Amniotic epithelial cell (primary cell): ENCODE measurements around the gene ABCC8.

Experiments used
- DNase-seq: peaks from one replicate; pipeline ENCODE4 v3.0.0-alpha.2; 2010; ENCODE audit warnings: low read depth

The ABCC8 gene

DNA sequence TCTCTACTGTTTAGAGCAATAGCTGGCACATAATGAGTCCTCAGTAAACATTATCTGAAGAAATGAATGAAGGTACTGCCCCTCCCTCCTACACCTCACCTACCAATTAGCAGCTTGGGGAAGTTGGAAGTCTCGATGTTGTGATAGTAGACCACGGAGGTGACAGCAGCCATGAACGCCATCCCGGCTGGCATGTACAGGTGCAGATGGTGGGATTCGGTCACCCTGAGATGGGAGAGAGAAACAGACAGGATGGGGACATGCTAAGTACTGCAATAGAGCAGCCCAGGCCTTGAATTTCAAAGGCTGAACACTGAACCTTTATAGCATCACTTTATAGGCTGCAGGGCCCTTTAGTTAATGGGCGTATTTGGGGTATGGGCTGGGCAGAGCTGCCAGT is 6.6 kb downstream of the ABCC8 start:
- DNase-seq: no peak

DNA sequence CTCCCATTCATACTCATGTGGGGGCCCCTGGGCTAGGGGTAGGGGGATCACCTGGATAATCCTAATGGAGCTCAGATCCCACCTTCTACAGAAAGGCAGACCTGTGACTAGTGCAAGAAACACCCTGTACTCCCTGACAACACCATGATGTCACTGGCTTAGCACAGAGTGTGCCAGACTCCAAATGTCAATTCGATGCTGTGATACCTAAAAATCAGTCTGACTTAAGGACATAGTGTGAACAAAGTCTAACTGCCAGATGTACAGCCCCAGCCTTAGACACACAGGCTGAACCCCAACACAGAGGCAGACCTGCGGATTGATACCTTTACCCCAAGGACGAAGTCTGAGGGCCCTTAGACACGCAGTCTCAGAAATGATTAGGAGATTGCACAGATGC is 8.5 kb downstream of the ABCC8 start:
- no peak for DNase-seq

DNA sequence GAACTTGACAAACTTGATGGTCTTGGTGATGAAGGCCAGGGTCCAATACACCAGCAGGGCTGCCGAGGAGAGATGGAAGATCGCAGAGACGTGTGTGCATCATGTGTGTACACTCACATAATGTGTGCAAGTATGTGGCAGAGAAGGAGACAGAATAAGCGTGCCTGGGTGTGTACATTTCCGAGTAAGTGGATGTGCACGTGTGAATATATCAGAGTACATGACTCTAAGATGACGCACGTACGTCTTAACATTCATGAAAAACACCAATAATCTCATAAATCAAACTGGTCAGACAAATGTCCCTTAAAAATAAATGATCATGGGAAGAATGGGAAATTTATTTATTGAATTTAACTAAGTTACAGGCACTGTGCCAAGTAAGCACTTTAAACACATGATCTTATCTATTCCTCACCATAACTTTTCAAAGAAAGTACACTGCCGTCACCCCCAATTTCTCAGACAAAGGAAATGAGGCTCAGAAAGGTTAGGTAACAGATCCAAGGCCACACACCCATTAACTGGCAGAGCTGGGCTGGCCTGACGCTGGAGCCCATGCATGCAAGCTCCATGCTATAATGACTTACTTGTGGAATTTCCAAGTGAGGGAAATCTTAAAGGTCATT is 13.0 kb downstream of the ABCC8 start:
- DNase-seq: no peak

DNA sequence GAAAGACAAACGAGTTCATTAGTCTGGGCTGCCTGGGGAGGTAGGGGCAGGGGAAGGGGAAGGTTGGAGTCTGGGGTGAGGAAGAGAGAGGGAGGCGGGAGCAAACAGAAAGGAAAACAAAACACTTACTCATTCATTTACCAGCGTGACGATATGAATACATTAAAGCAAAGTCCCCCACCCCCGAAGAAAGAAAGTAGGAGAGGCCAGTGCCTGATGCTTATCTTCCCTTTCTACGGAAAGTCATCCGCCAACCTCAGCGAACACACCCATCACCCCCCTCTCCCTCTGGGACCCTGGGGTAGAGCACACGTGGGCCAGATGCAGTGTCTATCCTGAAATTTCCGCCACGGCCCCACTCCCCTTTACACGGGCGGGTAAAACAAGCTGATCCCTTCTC is 13.7 kb downstream of the ABCC8 start:
- no peak for DNase-seq

DNA sequence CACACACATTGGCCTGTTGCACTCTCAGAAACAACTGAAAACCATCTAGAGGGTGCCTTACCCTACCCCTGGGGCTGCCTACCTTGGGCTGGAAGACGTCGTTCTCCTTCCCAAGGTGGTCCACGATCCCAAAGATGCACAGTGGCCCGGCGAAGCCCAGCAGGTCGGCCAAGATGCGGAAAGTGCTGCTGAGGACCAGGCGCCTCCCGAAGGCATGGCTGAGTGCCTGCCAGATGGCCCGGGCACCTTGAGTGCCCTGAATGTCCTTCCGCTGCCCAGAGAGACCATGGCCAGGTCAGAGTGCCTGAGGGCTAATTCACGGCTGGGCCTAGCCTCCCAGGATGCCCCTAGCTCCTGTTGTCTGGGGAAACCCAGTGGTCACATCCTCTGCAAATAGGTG is 16.2 kb downstream of the ABCC8 start:
- no peak for DNase-seq

DNA sequence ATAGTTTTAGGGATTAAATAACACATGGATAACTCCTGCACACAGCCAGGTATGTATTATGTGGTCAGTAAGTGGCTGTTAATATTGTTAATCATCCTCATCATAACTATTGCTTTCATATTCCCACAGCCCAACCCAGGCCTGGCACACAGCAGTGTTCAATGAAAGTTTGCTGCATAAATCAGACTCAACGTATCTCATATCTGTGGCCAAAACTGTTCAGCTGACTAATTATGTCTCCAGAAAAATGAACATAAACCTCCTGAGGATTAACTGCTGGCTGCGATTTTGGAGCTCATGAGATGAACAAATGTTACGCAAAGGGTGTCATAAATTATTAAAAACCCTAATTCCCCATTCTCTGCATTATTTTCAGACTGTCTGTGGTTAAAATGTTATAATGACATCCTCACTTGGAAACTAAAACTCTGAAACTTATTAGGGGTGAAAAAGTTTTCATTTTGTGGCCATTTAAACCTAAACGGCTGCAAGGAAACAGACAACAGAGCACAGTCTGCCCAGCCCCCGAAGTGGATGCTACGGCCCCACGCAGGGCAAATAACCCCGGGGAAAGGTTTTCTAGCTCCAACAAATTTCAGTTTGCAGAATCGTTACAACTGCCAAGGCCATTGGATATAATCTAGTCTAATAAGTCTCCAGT is 17.3 kb downstream of the ABCC8 start:
- DNase-seq: peak; percentile 19

DNA sequence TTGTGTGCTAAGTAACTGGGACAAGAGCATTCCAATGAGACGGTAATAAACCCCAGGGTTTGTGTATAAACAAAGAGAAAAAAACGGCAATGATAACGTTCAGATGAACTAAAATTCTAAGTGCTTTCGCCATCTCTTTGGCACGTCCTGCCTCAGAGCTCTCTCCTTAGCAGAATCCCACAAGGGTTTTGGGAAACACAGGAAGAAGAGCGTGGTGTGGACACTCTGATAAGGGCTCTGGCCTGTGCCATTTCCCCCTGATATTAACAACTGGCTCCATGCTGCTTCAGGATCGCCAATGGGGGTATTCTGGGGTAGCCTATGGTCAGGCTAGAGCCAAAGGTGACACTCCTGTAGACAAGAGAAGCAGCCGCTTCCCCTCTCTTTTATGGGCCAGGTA is 18.4 kb downstream of the ABCC8 start:
- DNase-seq: peak; percentile 9

DNA sequence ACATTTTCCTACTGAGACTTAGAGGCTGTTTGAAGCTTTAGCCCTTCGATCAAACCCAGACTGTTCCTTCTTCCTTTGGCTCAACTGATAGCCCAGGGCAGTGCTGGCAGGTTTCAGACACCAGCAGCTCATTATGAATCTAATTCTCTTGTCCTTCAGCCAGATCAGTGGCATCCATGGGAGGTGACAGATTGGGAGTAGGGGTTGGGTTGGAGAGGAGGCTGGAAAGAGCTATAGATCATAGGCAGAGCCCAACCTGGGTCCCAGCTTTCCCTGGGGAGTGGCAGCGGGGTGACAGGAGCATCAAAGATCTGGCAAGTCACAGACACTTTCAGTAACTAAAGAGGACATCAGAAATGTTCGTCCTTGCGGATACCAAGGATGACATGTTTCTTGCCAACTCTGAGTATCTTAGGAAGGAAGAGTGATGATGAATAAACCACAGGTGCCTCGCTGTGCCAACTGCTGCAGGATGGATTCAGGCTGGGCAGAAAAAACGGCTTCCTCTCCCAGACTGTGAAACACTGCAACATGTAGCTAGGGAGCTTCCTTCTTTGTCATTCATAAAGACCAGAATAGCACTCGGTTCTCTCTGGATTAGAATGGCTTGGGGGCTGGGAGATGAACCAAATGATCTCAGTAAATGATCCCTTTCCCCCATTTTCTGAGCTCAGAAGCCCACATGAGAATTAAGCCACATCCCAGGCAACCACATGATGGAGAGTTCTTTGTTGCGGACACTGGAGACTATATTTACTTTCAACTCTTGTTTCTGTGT is 19.1 kb downstream of the ABCC8 start:
- no peak for DNase-seq

DNA sequence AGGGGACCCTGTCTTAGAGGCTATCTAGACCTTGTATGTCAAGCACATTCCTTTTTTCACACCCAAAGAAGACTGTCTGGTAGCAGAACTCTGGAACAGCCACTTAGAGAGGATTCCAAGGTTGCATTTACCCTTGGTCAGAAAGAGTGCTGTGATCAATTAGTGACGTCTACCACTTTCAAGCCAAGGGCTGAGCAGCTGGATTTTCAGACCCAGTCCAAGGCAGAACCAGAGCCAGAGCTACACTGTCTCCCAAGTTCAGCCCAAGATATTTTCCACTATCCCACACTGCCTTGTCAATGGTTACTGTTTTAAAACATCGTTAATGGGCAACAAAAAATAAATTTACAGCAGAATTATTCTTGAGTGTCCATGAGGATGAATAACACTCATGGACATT is 24.0 kb downstream of the ABCC8 start:
- no peak for DNase-seq

DNA sequence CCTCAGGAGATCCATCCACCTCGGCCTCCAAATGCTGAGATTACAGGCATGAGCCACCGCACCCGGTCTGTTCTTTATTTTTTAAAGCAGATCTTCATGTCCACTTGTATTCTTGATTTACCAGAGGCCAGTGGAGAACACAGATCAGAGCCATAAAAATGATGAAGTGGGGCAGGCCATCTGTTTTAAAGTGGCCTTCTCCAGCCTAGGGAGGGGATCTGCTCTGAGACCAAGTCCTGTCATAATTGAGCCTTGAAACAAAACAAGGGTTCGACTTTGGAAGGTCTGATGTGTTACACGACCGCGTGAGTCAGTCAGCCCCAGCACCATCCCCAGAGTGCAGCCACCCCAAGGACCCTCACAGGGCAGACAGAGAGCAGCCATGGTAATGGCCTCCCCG is 27.5 kb downstream of the ABCC8 start:
- DNase-seq: no peak

DNA sequence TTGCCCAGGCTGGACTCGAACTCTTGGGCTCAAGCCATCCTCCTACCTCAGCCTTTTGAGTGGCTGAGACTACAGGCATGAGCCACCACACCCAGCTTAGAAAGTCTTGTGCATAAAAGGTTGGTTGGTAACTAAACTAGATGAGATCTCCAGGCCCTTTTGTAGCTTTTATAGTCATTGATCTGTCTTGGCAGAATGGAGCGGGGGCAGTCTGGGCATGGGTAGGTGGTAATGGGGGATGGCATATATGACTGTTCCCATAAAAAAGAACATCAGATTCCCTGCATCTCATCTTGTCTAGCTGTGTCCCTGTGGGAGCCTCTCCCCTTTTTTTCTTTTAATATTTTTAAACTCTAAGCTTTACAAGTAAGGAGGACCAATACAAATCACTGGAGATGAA is 30.2 kb downstream of the ABCC8 start:
- no peak for DNase-seq

DNA sequence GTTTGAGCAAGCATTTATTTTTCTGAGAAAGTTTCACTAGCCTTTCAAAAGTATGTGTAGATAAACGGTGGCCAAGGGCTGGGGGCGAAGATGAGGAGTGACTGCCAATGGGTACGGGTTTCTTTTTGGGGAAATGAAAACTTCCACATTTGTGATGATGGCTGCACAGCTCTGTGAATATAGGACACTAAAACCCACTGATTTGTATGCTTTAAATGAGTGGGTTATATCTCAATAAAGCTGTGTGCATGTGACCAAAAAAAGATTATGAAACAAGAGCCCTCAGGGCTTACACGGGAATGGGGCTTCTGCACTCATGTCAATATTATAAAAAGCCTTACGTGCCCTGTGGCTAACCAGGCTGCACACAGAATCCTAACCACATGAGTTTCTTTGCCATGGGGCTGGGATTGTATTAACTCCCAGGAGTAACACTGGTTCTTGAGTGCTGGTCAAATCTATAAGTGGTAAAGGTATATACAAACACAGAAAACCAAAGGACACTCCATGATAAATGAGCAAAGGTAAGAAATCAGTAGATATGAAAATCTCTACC is 31.3 kb downstream of the ABCC8 start:
- DNase-seq: no peak

DNA sequence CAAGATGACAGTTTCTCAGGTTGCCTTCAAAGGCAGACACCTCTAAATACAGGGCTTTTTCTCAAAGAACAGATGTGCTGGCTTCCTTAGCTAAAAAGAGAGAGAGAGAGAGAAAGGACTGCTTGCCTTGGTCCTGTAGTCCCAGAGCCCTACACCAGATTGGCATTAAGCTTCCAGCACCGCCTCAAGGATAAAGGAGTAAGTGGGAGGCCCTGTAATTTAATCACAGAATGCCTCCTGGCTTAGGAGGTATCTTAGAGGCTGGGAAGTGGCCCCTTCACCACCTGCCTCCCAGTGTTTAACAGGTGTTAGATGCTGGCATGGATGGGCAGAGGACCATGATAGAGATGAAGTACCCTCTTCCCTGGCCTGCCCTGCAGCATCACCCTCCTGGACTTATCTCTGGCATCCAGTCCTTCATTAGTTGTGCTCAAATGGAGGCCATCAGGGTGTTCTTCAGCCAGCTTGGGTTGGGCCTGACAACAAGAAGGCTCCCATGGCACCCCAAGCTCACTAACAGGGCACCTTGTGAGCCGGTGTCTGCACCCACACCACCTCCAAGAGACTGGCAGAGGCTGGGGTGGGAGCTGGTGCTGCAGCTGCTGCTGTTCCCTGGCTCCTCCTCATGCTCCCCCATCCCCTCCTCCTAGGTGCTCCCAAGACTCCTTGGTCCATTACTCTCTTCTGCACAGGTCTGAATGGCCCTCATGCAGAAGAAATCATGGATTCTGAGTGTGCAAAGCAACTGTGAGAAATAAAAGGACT is 32.5 kb downstream of the ABCC8 start:
- DNase-seq: no peak

DNA sequence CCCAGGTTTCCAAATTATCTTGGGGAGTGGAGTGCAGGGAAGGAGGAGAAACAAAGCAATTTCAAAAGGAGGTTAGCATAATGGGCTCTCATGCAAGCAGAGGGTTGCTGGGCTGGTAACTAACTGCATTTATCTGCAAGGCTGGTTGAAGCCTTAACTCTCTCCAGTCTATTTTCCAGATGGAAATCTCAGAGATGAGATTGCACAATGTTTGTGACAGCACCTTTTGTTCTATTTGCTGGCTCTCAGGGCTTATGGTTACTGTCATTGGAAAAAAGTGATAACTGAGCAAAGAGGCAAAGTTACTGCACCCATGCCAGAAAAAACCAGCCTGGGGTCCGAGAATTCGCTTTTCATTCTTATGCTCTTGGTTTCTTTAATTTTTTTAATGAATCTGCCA is 33.2 kb downstream of the ABCC8 start:
- peak; percentile 18 for DNase-seq

DNA sequence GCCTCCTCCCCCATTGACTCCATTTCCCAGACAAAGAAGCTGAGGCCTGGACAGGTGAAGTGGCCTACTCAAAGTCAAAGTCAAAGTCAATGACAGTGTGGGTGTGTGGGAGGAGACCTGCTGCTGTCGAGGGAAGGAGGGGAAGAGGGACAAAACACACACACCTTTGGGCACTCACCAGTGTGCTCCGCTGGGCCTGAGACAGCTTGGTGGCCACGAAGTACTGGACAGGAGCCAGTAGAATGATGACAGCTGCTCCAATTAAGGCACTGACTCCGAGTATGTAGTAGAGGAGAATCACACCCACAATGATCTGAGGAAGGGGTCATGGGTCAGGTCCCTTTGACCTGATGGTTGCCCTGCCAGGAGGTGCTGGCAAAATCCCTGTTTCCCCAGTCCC is 33.6 kb downstream of the ABCC8 start:
- no peak for DNase-seq

DNA sequence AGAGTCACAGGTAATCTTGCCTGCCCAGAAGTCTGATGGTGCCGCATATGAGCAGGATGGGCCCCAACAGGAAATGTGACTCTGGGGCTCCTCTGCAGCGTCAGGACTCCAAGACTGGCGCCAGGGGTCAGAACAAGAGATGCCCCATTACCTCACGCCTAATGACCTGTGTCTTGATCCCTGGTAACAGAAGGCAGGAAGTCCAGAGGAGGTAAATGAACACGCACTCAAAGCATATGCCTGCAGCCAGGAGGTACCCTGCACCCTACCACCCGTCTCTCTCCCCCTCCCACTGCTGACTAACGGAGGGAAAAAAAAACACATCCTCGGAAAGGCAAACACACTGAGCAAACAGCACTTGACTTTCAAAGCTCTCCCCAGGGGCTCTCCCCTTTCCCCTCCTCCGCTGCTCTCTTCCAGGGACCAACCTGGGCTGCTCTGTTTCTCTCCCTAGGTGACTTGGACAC is 37.3 kb downstream of the ABCC8 start:
- DNase-seq: no peak

DNA sequence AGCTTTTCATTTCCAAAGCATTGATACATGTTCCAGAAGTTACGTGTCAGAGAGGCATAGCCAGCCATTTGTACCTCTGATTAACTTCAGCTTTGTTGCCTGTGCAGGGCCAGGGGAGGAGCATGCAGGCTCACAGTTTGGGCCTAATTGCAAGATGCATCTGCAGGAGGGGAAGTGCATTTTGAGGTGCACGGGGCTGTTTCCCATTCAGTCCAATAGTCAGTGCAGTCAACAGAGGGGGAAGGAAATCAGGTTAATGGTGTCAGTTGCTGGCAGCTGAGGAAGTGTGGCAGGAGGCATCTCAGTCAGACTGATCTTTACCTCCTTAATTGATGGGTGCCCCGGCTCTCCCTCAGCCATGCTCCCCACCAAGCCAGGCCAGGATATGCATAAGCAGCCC is 39.3 kb downstream of the ABCC8 start:
- DNase-seq: no peak

DNA sequence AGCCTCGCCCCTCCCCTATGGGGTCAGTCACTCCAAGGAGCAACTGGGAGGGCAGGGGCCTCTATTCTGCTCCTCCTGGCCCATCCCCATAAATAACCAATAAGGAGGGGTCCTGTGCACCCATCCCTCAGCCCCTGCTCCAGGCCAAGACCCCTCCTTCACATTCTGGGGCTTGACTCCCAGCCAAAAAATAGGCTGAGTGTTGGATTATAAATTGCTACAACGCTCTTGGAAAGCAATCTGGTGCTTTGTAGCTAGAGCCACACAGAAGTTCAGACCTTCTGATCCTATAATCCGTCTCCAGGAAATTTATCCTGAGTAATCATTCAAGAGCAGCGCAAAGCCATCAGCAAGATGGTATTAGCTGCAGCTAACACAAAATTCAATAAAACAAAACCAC is 42.5 kb downstream of the ABCC8 start:
- no peak for DNase-seq

DNA sequence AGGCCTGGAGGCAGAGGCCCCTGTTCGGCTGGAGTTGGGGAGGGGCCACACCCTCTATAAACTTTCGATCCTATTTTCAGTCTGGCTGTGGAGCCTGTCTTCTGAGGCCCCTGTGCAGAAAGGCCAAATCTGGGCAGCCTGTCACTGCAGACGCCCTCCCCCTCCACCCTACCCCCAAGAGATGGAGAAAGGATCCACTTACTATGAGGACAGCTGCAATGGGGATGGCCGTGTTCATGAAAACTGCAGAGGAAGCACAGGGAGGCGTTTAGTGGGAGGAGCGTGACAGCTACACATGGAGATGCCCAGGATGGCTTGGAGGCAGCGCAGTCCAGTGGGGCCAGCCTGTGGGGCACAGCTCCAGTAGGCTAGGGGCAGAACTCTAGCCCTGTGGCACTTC is 44.6 kb downstream of the ABCC8 start:
- no peak for DNase-seq

DNA sequence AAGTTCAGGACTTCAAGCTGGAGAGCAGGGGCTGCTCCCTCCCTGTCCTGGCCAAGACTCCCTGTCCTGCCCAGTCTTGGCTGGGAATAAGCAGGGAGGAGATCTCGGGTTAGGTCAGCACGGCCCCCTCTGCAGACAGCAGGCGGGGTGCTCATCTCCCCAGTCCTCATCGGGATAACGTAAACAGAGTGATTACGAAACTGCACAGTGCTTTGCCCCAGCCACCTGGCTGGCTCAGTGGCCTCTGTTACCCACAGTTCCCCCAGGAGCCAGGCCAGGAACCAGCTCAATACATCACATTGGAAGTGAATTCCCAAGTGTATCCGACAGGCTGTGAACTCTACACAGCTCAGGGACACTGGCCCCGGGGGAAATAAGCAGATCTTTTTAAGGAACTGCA is 45.5 kb downstream of the ABCC8 start:
- DNase-seq: no peak

DNA sequence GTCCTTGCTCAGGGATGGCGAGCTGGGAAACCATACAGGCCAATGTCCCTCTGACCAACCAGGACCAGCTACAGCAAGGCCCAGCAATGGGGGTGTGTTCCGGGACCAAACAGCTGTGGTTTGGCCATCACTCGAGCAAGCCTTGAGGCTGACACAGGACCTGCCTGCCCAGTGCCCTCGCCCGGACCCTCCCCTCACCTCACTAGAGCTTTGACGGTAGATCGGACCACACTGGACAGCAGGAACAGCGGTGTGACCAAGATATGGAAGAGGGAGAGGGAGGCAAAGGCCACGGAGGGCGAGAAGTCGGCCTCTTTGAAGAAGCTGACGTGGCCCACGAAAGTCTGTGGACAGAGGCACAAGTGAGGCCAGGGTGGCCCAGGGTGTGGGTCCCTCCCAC is 46.0 kb downstream of the ABCC8 start:
- DNase-seq: no peak

DNA sequence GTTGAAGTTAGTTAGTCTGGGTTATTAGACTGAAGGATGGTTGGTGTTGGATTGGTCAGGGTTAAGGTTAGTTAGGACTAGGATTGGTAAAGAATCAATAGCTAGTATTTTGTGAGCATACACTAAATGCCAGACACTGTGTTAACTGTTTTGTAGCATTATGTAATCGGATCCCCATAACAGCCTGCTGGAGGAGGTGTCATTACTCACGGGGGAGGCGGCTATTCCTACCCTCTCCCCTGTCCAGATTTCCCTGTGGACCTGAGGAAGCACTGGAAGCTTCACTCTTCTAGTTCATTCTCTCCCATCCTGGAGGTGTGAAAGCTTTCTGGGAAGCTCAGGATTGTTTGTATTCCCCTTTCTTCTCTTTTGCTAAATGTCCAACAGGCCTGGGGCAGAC is 47.7 kb downstream of the ABCC8 start:
- no peak for DNase-seq
